Lung microvascular endothelial cell (primary cell): ENCODE data around the gene HTR2C. TPM values are rescaled to one million over a fixed set of nuclear protein-coding genes. Genes with fewer than 3 reads are reported as not detected.
"Not testable (repeated sequence)": the region's sequence is repeated elsewhere in the genome, so short reads cannot be mapped to it uniquely, and the experiment has no call there.

Experiments used
- DNase-seq, 2 donors: peaks; one replicate each; pipeline versions ENCODE4 v3.0.0 to v3.0.0-alpha.2; 2010; ENCODE audit warnings: low read depth in 2 of 2
- total RNA-seq: library from RNA; depleted of rRNA; stranded (reverse); fragments of >200 nt; gene quantifications from 2 replicates; pipeline ENCODE4 v1.2.1, GENCODE V29; 2014

Gene HTR2C
- not detected in 2 replicates for total RNA-seq

GRCh38 chrX:114583646-114584374, at the start of gene HTR2C:
Gene HTR2C, plus strand, starts transcription at chrX:114584086. Its CDS starts 142,851 bp downstream, at chrX:114726937.
- no peak for DNase-seq

GRCh38 chrX:114580336-114580735, 3.5 kb upstream of the HTR2C start:
- DNase-seq: no peak

- no peak for DNase-seq
Observed at GRCh38 chrX:114581528-114582263, 2.2 kb upstream of the HTR2C start.

GRCh38 chrX:114582264-114582632, 1.6 kb upstream of the HTR2C start:
- DNase-seq: no peak

GRCh38 chrX:114582698-114583395, 1.0 kb upstream of the HTR2C start:
- no peak for DNase-seq

- DNase-seq: no peak
Observed at GRCh38 chrX:114584375-114584943, 573 bp downstream of the HTR2C start.

- DNase-seq: no peak
Observed at GRCh38 chrX:114584983-114585842, 1.3 kb downstream of the HTR2C start.

GRCh38 chrX:114591121-114591520, 7.2 kb downstream of the HTR2C start:
- no peak for DNase-seq

- DNase-seq: no peak
Observed at GRCh38 chrX:114599305-114599704, 15.4 kb downstream of the HTR2C start.

- no peak for DNase-seq
Observed at GRCh38 chrX:114599911-114600310, 16.0 kb downstream of the HTR2C start.

- DNase-seq: not testable (repeated sequence)
Observed at GRCh38 chrX:114606619-114607018, 22.7 kb downstream of the HTR2C start.

- peak; percentile 43 to 66 for DNase-seq
Observed at GRCh38 chrX:114611018-114611619, 27.2 kb downstream of the HTR2C start.

GRCh38 chrX:114615765-114616164, 31.9 kb downstream of the HTR2C start:
- DNase-seq: no peak

- DNase-seq: peak; percentile 0 to 14
Observed at GRCh38 chrX:114619874-114620273, 36.0 kb downstream of the HTR2C start.

- DNase-seq: peak; percentile 13 to 41
Observed at GRCh38 chrX:114626323-114626722, 42.4 kb downstream of the HTR2C start.

GRCh38 chrX:114635986-114636385, 52.1 kb downstream of the HTR2C start:
- no peak for DNase-seq

- DNase-seq: no peak
Observed at GRCh38 chrX:114650351-114650750, 66.5 kb downstream of the HTR2C start.

- no peak for DNase-seq
Observed at GRCh38 chrX:114675365-114675764, 91.5 kb downstream of the HTR2C start.

GRCh38 chrX:114700533-114700932, 116.6 kb downstream of the HTR2C start:
- not testable (repeated sequence) for DNase-seq

- no peak for DNase-seq
Observed at GRCh38 chrX:114709406-114709805, 125.5 kb downstream of the HTR2C start.

- DNase-seq: no peak
Observed at GRCh38 chrX:114710571-114710970, 126.7 kb downstream of the HTR2C start.
